ENCODE results near the gene FBXO4. TPM values are rescaled to one million over a fixed set of nuclear protein-coding genes. Genes with fewer than 3 reads are reported as not detected.
A peak's percentile ranks its signal among the peaks of the same experiment; 100 is the strongest.

Gene FBXO4
- total RNA-seq, 1 experiment from 2014 or later = 9.0 TPM

GRCh38 chr5:41924526-41924871, 582 bp upstream of the FBXO4 start:
- Histone ChIP-seq H3K4me2 (ENCODE audit: low read length) (peak overlapping the region; percentile 79), H2AFZ (ENCODE audit: low read depth, low read length, poor library complexity, severe bottlenecking) (peak overlapping the region; percentile 78), H3K27ac (ENCODE audit: low read depth, low read length) (peak overlapping the region; percentile 73; the same call in 1 of the 2 replicates), H3K4me1 (ENCODE audit: control insufficient read depth in 1 of 2, insufficient read depth in 2 of 2, low read length in 2 of 2) (peaks cover 3 to 12% of the 10 kb centered on the region in 2 experiments; a peak in 3 of 4 replicates), H3K9me3 (ENCODE audit: control insufficient read depth in 1 of 2, insufficient read depth in 1 of 2, low read depth in 1 of 2, low read length in 2 of 2) (no peaks in the 10 kb centered on the region), H3K4me3 (replicated peaks in 1 of 2; ENCODE audit: low read depth in 1 of 2, low read length in 2 of 2) (peak overlapping the region; percentile 66), H3K9ac (ENCODE audit: low read length) (peak overlapping the region; percentile 93), H3K36me3 (ENCODE audit: control insufficient read depth in 1 of 2, insufficient read depth in 2 of 2, low read length in 2 of 2) (no peaks in the 10 kb centered on the region), H4K20me1 (ENCODE audit: insufficient read depth) (no peaks in the 10 kb centered on the region), H3K27me3 (ENCODE audit: insufficient read depth, low read length) (no peaks in the 10 kb centered on the region), H3K79me2 (ENCODE audit: insufficient read depth, low read length) (no peaks in the 10 kb centered on the region), H3K9me2 (ENCODE audit: insufficient read depth) (no peaks in the 10 kb centered on the region)
- no TSS peak for BruUV-seq (replicated peaks)
- DNase-seq (ENCODE audit: low read depth, low spot score) = no peak
- no peak for TF ChIP-seq ZFX (IDR thresholded peaks at IDR 0.05)
- ChIA-PET RAD21 (ENCODE audit: low non-redundant PET in 1 of 2, low total read pairs in 2 of 2, uncharacterized antibody in 2 of 2, unreplicated experiment in 2 of 2) (no interaction called here), POLR2A (interaction anchor here (1.6 kb wide), 1 partner anchor 21 kb away, joined by 7 read pairs; the partner anchor contains the start of gene RIMOC1), CTCF (interaction anchor here (1.5 kb wide), 1 partner anchor 133 kb away, joined by 5 read pairs; no protein-coding TSS in a partner anchor)
- no peak for ATAC-seq
- intact Hi-C loops (cut with micrococcal nuclease) = no loop called here

GRCh38 chr5:41925555-41925951, 472 bp downstream of the FBXO4 start:
- CTCF ChIA-PET = interaction anchor here (1.5 kb wide), 1 partner anchor 132 kb away, joined by 5 read pairs; no protein-coding TSS in a partner anchor
- peaks cover 3 to 12% of the 10 kb centered on the region in 2 experiments; a peak in 3 of 4 replicates for H3K4me1 ChIP-seq (ENCODE audit: control insufficient read depth in 1 of 2, insufficient read depth in 2 of 2, low read length in 2 of 2)
- RAD21 ChIA-PET (ENCODE audit: low non-redundant PET in 1 of 2, low total read pairs in 2 of 2, uncharacterized antibody in 2 of 2, unreplicated experiment in 2 of 2) = no interaction called here
- H3K27ac ChIP-seq (ENCODE audit: low read depth, low read length) = peak overlapping the region; percentile 73
- ATAC-seq (no peak), DNase-seq (ENCODE audit: low read depth, low spot score) (no peak)
- peak overlapping the region; percentile 79 for H3K4me2 ChIP-seq (ENCODE audit: low read length)
- no peaks in the 10 kb centered on the region for H3K27me3 ChIP-seq (ENCODE audit: insufficient read depth, low read length)
- no peaks in the 10 kb centered on the region for H3K79me2 ChIP-seq (ENCODE audit: insufficient read depth, low read length)
- no peaks in the 10 kb centered on the region for H4K20me1 ChIP-seq (ENCODE audit: insufficient read depth)
- no TSS peak for BruUV-seq (replicated peaks)
- no peaks in the 10 kb centered on the region for H3K9me3 ChIP-seq (ENCODE audit: control insufficient read depth in 1 of 2, insufficient read depth in 1 of 2, low read depth in 1 of 2, low read length in 2 of 2)
- no peak overlapping the region for H2AFZ ChIP-seq (ENCODE audit: low read depth, low read length, poor library complexity, severe bottlenecking)
- no peak for TF ChIP-seq ZNF274 (IDR thresholded peaks at IDR 0.05; ENCODE audit: low read depth, low read length)
- no peak for TF ChIP-seq CTCF (IDR thresholded peaks at IDR 0.05 in 2 of 3, conservative IDR thresholded peaks at IDR 0.05 in 1 of 3; ENCODE audit: borderline replicate concordance in 1 of 3, insufficient read depth in 1 of 3, low read depth in 2 of 3, low read length in 2 of 3)
- TF ChIP-seq REST (IDR thresholded peaks at IDR 0.05; ENCODE audit: low read depth) = no peak
- TF ChIP-seq ZFX (IDR thresholded peaks at IDR 0.05) = peak; percentile 52; the same call in 1 of the 2 replicates
- no peak for TF ChIP-seq POLR2A (IDR thresholded peaks at IDR 0.05; ENCODE audit: borderline replicate concordance, extremely low read depth, insufficient read depth, insufficient read length)
- no peak for TF ChIP-seq CEBPB (IDR thresholded peaks at IDR 0.05; ENCODE audit: low read depth)
- TF ChIP-seq ATF3 (IDR thresholded peaks at IDR 0.05) = no peak
- no peak for TF ChIP-seq SP1 (IDR thresholded peaks at IDR 0.05; ENCODE audit: low read depth)
- intact Hi-C loops (cut with micrococcal nuclease) = loop anchor here (1.0 kb wide), 1 partner anchor 21 kb away; the partner anchor contains the start of gene RIMOC1
- peak overlapping the region; percentile 66 for H3K4me3 ChIP-seq (replicated peaks in 1 of 2; ENCODE audit: low read depth in 1 of 2, low read length in 2 of 2)
- H3K36me3 ChIP-seq (ENCODE audit: control insufficient read depth in 1 of 2, insufficient read depth in 2 of 2, low read length in 2 of 2) = no peaks in the 10 kb centered on the region
- H3K9ac ChIP-seq (ENCODE audit: low read length) = peak overlapping the region; percentile 93
- POLR2A ChIA-PET = interaction anchor here (1.6 kb wide), 1 partner anchor 22 kb away, joined by 7 read pairs; the partner anchor contains the start of gene RIMOC1
- no peaks in the 10 kb centered on the region for H3K9me2 ChIP-seq (ENCODE audit: insufficient read depth)
